Activated T-helper 2 cell treated with anti-CD3 and anti-CD28 coated beads, Interferon-gamma antibody, Interleukin-2, Interleukin-4, amounts not matched to agents 10 μg/mL and 5 μg/mL and 100 μg/mL, durations not matched to agents 14 hours and 24 hours and 36 hours (primary cell): ENCODE data around the gene AAK1. TPM values are rescaled to one million over a fixed set of nuclear protein-coding genes. Genes with fewer than 3 reads are reported as not detected.
A peak's percentile ranks its signal among the peaks of the same experiment; 100 is the strongest.

Source experiments
- DNase-seq: peaks from one replicate; pipeline ENCODE4 v3.0.0; 2021; ENCODE audit warnings: low spot score
- H3K27ac Mint-ChIP-seq: one replicate; pipeline ENCODE4 v1.8.0; 2021; ENCODE audit warnings: mixed read lengths
- H3K27me3 Mint-ChIP-seq: one replicate; pipeline ENCODE4 v1.8.0; 2021; ENCODE audit warnings: low read depth, mixed read lengths
- H3K36me3 Mint-ChIP-seq: one replicate; pipeline ENCODE4 v1.8.0; 2021; ENCODE audit warnings: low read depth, mixed read lengths
- H3K4me1 Mint-ChIP-seq: one replicate; pipeline ENCODE4 v1.8.0; 2021; ENCODE audit warnings: low read depth, mixed read lengths
- H3K4me3 Mint-ChIP-seq: one replicate; pipeline ENCODE4 v1.8.0; 2021; ENCODE audit warnings: low read depth, mild to moderate bottlenecking, moderate library complexity, mixed read lengths
- H3K9me3 Mint-ChIP-seq: one replicate; pipeline ENCODE4 v1.8.0; 2021; ENCODE audit warnings: mixed read lengths
- intact Hi-C: fragments of 100-400 bp; cut with micrococcal nuclease; formaldehyde crosslinking; loops from one replicate; pipeline ENCODE4 v1.15.1; 2023
- total RNA-seq: library from RNA; stranded (reverse); gene quantifications from 2 replicates; pipeline ENCODE4 v1.2.3, GENCODE V29; 2022

AAK1 gene
- total RNA-seq, 1 donor from 2014 or later, result 108 TPM

- Mint-ChIP-seq H3K27ac (no peak overlapping the region), H3K27me3 (no peaks in the 10 kb centered on the region), H3K4me1 (peaks cover 32% of the 10 kb centered on the region), H3K4me3 (no peak overlapping the region), H3K36me3 (peaks cover 59% of the 10 kb centered on the region), H3K9me3 (no peaks in the 10 kb centered on the region)
- intact Hi-C loops, result no loop called here
- no peak for DNase-seq
These were observed 142.2 kb downstream of the AAK1 start for GRCh38 chr2:69501301-69501700.

- Mint-ChIP-seq H3K27ac (peak overlapping the region; percentile 86), H3K4me1 (peaks cover 30% of the 10 kb centered on the region), H3K27me3 (no peaks in the 10 kb centered on the region), H3K4me3 (peak overlapping the region; percentile 54), H3K36me3 (peaks cover 50% of the 10 kb centered on the region), H3K9me3 (no peaks in the 10 kb centered on the region)
- intact Hi-C loops, result loop anchor here (1.0 kb wide), 1 partner anchor 8 kb away; no protein-coding TSS in a partner anchor
- DNase-seq, result no peak
These were observed 143.6 kb downstream of the AAK1 start for GRCh38 chr2:69499966-69500365.

- H3K9me3 Mint-ChIP-seq, result no peaks in the 10 kb centered on the region
- intact Hi-C loops, result loop anchor here (1.0 kb wide), 1 partner anchor 9 kb away; no protein-coding TSS in a partner anchor
- DNase-seq, result no peak
- peak overlapping the region; percentile 47 for H3K4me3 Mint-ChIP-seq
- peak overlapping the region; percentile 92 for H3K27ac Mint-ChIP-seq
- peaks cover 52% of the 10 kb centered on the region for H3K36me3 Mint-ChIP-seq
- no peaks in the 10 kb centered on the region for H3K27me3 Mint-ChIP-seq
- peaks cover 31% of the 10 kb centered on the region for H3K4me1 Mint-ChIP-seq
These were observed 144.3 kb downstream of the AAK1 start for GRCh38 chr2:69499242-69499641.

GRCh38 chr2:69495861-69496260, 147.7 kb downstream of the AAK1 start:
- H3K4me1 Mint-ChIP-seq, result peaks cover 48% of the 10 kb centered on the region
- intact Hi-C loops, result no loop called here
- H3K36me3 Mint-ChIP-seq, result peaks cover 62% of the 10 kb centered on the region
- no peak overlapping the region for H3K4me3 Mint-ChIP-seq
- H3K27me3 Mint-ChIP-seq, result no peaks in the 10 kb centered on the region
- no peak for DNase-seq
- H3K27ac Mint-ChIP-seq, result no peak overlapping the region
- no peaks in the 10 kb centered on the region for H3K9me3 Mint-ChIP-seq

GRCh38 chr2:69495008-69495407, 148.5 kb downstream of the AAK1 start:
- H3K4me1 Mint-ChIP-seq, result peaks cover 49% of the 10 kb centered on the region
- H3K9me3 Mint-ChIP-seq, result no peaks in the 10 kb centered on the region
- peaks cover 64% of the 10 kb centered on the region for H3K36me3 Mint-ChIP-seq
- no peak overlapping the region for H3K4me3 Mint-ChIP-seq
- intact Hi-C loops, result no loop called here
- peak overlapping the region; percentile 25 for H3K27ac Mint-ChIP-seq
- no peak for DNase-seq
- no peaks in the 10 kb centered on the region for H3K27me3 Mint-ChIP-seq

- no peaks in the 10 kb centered on the region for H3K27me3 Mint-ChIP-seq
- no peak for DNase-seq
- intact Hi-C loops, result no loop called here
- H3K27ac Mint-ChIP-seq, result no peak overlapping the region
- H3K4me3 Mint-ChIP-seq, result no peak overlapping the region
- peaks cover 45% of the 10 kb centered on the region for H3K4me1 Mint-ChIP-seq
- H3K9me3 Mint-ChIP-seq, result no peaks in the 10 kb centered on the region
- H3K36me3 Mint-ChIP-seq, result peaks cover 66% of the 10 kb centered on the region
These were observed 149.4 kb downstream of the AAK1 start for GRCh38 chr2:69494126-69494525.

GRCh38 chr2:69493268-69493667, 150.3 kb downstream of the AAK1 start:
- H3K9me3 Mint-ChIP-seq, result no peaks in the 10 kb centered on the region
- H3K4me3 Mint-ChIP-seq, result no peak overlapping the region
- H3K27ac Mint-ChIP-seq, result peak overlapping the region; percentile 25
- intact Hi-C loops, result no loop called here
- no peaks in the 10 kb centered on the region for H3K27me3 Mint-ChIP-seq
- H3K36me3 Mint-ChIP-seq, result peaks cover 65% of the 10 kb centered on the region
- peaks cover 41% of the 10 kb centered on the region for H3K4me1 Mint-ChIP-seq
- DNase-seq, result no peak

- Mint-ChIP-seq H3K27ac (peak overlapping the region; percentile 53), H3K9me3 (no peaks in the 10 kb centered on the region), H3K27me3 (no peaks in the 10 kb centered on the region), H3K4me3 (no peak overlapping the region), H3K4me1 (peaks cover 41% of the 10 kb centered on the region), H3K36me3 (peaks cover 68% of the 10 kb centered on the region)
- intact Hi-C loops, result loop anchor here (2.0 kb wide), 1 partner anchor 15 kb away; no protein-coding TSS in a partner anchor
- DNase-seq, result no peak
These were observed 151.7 kb downstream of the AAK1 start for GRCh38 chr2:69491864-69492263.

GRCh38 chr2:69490486-69490885, 153.1 kb downstream of the AAK1 start:
- Mint-ChIP-seq H3K9me3 (no peaks in the 10 kb centered on the region), H3K4me1 (peaks cover 43% of the 10 kb centered on the region), H3K27ac (peak overlapping the region; percentile 23), H3K27me3 (no peaks in the 10 kb centered on the region), H3K4me3 (no peak overlapping the region), H3K36me3 (peaks cover 80% of the 10 kb centered on the region)
- DNase-seq, result no peak
- intact Hi-C loops, result loop anchor here (1.0 to 2.0 kb wide), 2 partner anchors 14 to 18 kb away; no protein-coding TSS in a partner anchor

GRCh38 chr2:69489793-69490192, 153.7 kb downstream of the AAK1 start:
- H3K27ac Mint-ChIP-seq, result peak overlapping the region; percentile 59
- peaks cover 44% of the 10 kb centered on the region for H3K4me1 Mint-ChIP-seq
- no peak for DNase-seq
- H3K4me3 Mint-ChIP-seq, result no peak overlapping the region
- no peaks in the 10 kb centered on the region for H3K9me3 Mint-ChIP-seq
- intact Hi-C loops, result loop anchor here (1.0 to 2.0 kb wide), 2 partner anchors 13 to 19 kb away; no protein-coding TSS in a partner anchor
- no peaks in the 10 kb centered on the region for H3K27me3 Mint-ChIP-seq
- H3K36me3 Mint-ChIP-seq, result peaks cover 82% of the 10 kb centered on the region

GRCh38 chr2:69483696-69484095, 159.8 kb downstream of the AAK1 start:
- Mint-ChIP-seq H3K4me3 (no peak overlapping the region), H3K27me3 (no peaks in the 10 kb centered on the region), H3K9me3 (no peaks in the 10 kb centered on the region), H3K4me1 (peaks cover 27% of the 10 kb centered on the region), H3K36me3 (peaks cover 71% of the 10 kb centered on the region), H3K27ac (no peak overlapping the region)
- intact Hi-C loops, result no loop called here
- no peak for DNase-seq

GRCh38 chr2:69483024-69483423, 160.5 kb downstream of the AAK1 start:
- no peak for DNase-seq
- intact Hi-C loops, result no loop called here
- peaks cover 27% of the 10 kb centered on the region for H3K4me1 Mint-ChIP-seq
- peak overlapping the region; percentile 12 for H3K27ac Mint-ChIP-seq
- H3K4me3 Mint-ChIP-seq, result no peak overlapping the region
- H3K36me3 Mint-ChIP-seq, result peaks cover 69% of the 10 kb centered on the region
- H3K9me3 Mint-ChIP-seq, result no peaks in the 10 kb centered on the region
- H3K27me3 Mint-ChIP-seq, result no peaks in the 10 kb centered on the region

GRCh38 chr2:69482471-69482870, 161.1 kb downstream of the AAK1 start:
- intact Hi-C loops, result no loop called here
- DNase-seq, result no peak
- H3K36me3 Mint-ChIP-seq, result peaks cover 66% of the 10 kb centered on the region
- no peaks in the 10 kb centered on the region for H3K9me3 Mint-ChIP-seq
- H3K27ac Mint-ChIP-seq, result no peak overlapping the region
- H3K27me3 Mint-ChIP-seq, result no peaks in the 10 kb centered on the region
- H3K4me1 Mint-ChIP-seq, result peaks cover 33% of the 10 kb centered on the region
- H3K4me3 Mint-ChIP-seq, result no peak overlapping the region

GRCh38 chr2:69481421-69481820, 162.1 kb downstream of the AAK1 start:
- no peak for DNase-seq
- H3K4me3 Mint-ChIP-seq, result no peak overlapping the region
- H3K9me3 Mint-ChIP-seq, result no peaks in the 10 kb centered on the region
- peaks cover 37% of the 10 kb centered on the region for H3K4me1 Mint-ChIP-seq
- no peak overlapping the region for H3K27ac Mint-ChIP-seq
- no peaks in the 10 kb centered on the region for H3K27me3 Mint-ChIP-seq
- intact Hi-C loops, result no loop called here
- H3K36me3 Mint-ChIP-seq, result peaks cover 65% of the 10 kb centered on the region
